Ovary (tissue), 9 donors: ENCODE results near the gene DPM1. TPM values are rescaled to one million over a fixed set of nuclear protein-coding genes. Genes with fewer than 3 reads are reported as not detected.

Source experiments
- DNase-seq, 5 donors: peaks; one replicate each; pipeline ENCODE4 v3.0.0-alpha.2; 2019 to 2020
- H3K27ac ChIP-seq, 2 donors: fragments of 200-600 bp; one replicate each; pipeline versions ENCODE4 v1.5.1 to v1.8.0; 2019 to 2022
- H3K27me3 ChIP-seq: fragments of 200-600 bp; one replicate; pipeline ENCODE4 v1.8.0; 2022
- H3K36me3 ChIP-seq: fragments of 200-600 bp; sonication (generic); one replicate; pipeline ENCODE4 v1.5.1; 2019
- H3K4me1 ChIP-seq: one replicate; pipeline ENCODE4 v1.8.1; 2013; ENCODE audit warnings: mild to moderate bottlenecking, moderate library complexity; ENCODE audit not compliant: insufficient read depth
- H3K4me3 ChIP-seq: fragments of 200-600 bp; sonication (generic); one replicate; pipeline ENCODE4 v1.5.1; 2017
- H3K9me3 ChIP-seq, 2 donors: fragments of 200-600 bp in 1 of 2; sonication (generic) in 1 of 2; one replicate each; pipeline versions ENCODE4 v1.5.1 to v1.8.1; 2013 to 2019; ENCODE audit warnings: mild to moderate bottlenecking in 1 of 2, moderate library complexity in 1 of 2
- EP300 ChIP-seq: sonication (generic); formaldehyde crosslinking; IDR thresholded peaks from one replicate; pipeline ENCODE4 v1.6.1; 2017; ENCODE audit warnings: antibody characterized with exemption
- POLR2A ChIP-seq: fragments of 450-650 bp; IDR thresholded peaks from one replicate; pipeline ENCODE4 v1.6.1; 2017; ENCODE audit warnings: antibody characterized with exemption, mild to moderate bottlenecking, moderate library complexity
- WGBS, 3 donors: extraction: QIAGEN DNeasy Blood & Tissue Kit in 1 of 3; methylation state at CpG; one replicate each; pipeline versions ENCODE4 v1.1.5 to v1.1.7; 2013 to 2017; 5-methylcytosine and 5-hydroxymethylcytosine counted together
- intact Hi-C, 4 donors: fragments of 100-400 bp; cut with DNase I; formaldehyde crosslinking; loops; one replicate each; pipeline versions ENCODE4 v1.11.0 to v1.15.1; 2022 to 2023
- polyA plus RNA-seq, 2 donors: library from polyadenylated mRNA; stranded (reverse); fragments of 200-250 nt in 1 of 2; fragments of 350-450 nt in 1 of 2; fragmentation: Illumina TruSeq in 1 of 2; extraction: RNeasy Lipid Tissue Mini Kit (QIAGEN cat#74804) in 1 of 2; gene quantifications; one replicate each; pipeline ENCODE4 v1.2.3, GENCODE V29; 2013 to 2014
- total RNA-seq, 7 donors: library from RNA; depleted of rRNA in 2 of 7; stranded (reverse); fragments of >200 nt in 2 of 7; fragmentation: NEBNext Ultra II Directional in 3 of 7; extraction: Animal tissue kit (Norgen Biotek cat#: 25700) in 3 of 7; gene quantifications; one replicate each; pipeline versions ENCODE4 v1.1.0 to v1.2.4, GENCODE V29; 2016 to 2023
- TF ChIP-seq, protein P1 (sequence below), 3 donors: fragments of 450-650 bp in 2 of 3; fragments of 200-600 bp in 1 of 3; IDR thresholded peaks; one replicate each; pipeline versions ENCODE4 v1.5.1 to v1.8.0; 2016 to 2022; ENCODE audit warnings: antibody characterized with exemption in 3 of 3, mild to moderate bottlenecking in 1 of 3
- donor health status: DM: no; HTN: no; CAD: no; lungs with moderate emphysema.
- donor health status: DM: no; HTN: no; CAD: no.
- donor health status: Bipolar disorder and iron deficiency.
- donor health status: DM: yes; HTN: yes; CAD: no.
- donor health status: DM: no; HTN: no; CAD: no.
- donor health status: DM: yes; HTN: yes; CAD: no.

DPM1 gene
- total and polyA plus RNA-seq, 9 donors: 31.1 to 53.8 (median 38.1) TPM

DNA sequence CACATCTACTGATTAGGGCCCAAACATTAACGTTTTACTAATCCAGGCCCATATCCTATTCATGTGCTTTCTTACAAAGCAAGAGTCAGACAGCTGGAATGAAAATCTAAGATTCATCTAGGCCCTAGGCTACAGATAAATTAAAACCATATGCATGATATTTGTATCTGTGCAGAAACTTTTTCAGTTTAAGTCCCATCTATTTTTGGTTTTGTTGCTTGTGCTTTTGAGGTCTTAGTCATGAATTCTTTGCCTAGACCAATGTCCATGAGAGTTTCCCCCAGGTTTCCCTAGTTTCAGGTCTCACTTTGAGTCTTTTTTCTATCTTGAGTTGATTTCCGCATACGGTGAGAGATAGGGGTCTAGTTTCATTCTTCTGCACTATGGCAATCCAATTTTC, 47.3 kb downstream of the DPM1 start:
- peaks cover 13% of the 10 kb centered on the region for H3K4me1 ChIP-seq

DNA sequence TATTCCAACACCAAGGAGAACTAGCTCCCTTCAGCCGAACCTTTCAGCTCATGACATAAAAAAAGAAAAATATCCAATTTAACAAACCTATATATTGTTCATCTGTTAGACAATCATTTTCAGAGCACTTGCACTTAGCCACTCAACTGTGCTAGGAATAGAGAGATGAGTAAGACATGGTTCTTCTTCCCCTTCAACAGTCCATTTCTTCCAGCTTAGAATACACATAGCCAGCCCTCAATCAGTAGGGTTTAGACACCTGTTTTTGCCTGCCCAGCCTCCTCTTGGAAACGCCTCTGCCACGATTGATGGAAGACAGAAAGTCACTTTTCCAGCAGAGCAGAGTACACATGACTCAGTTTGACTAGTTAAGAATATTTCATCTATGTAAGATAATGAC, 48.9 kb downstream of the DPM1 start:
- 88 to 94% (median 89%) methylated on average over 3 of the region's 3 CpGs for WGBS, 3 donors
- Histone ChIP-seq H3K4me1 (peaks cover 13% of the 10 kb centered on the region), H3K9me3 (no peaks in the 10 kb centered on the region), H3K4me3 (no peak overlapping the region), H3K27me3 (no peaks in the 10 kb centered on the region), H3K27ac (no peak overlapping the region), H3K36me3 (no peaks in the 10 kb centered on the region)
- TF ChIP-seq, protein P1, sequence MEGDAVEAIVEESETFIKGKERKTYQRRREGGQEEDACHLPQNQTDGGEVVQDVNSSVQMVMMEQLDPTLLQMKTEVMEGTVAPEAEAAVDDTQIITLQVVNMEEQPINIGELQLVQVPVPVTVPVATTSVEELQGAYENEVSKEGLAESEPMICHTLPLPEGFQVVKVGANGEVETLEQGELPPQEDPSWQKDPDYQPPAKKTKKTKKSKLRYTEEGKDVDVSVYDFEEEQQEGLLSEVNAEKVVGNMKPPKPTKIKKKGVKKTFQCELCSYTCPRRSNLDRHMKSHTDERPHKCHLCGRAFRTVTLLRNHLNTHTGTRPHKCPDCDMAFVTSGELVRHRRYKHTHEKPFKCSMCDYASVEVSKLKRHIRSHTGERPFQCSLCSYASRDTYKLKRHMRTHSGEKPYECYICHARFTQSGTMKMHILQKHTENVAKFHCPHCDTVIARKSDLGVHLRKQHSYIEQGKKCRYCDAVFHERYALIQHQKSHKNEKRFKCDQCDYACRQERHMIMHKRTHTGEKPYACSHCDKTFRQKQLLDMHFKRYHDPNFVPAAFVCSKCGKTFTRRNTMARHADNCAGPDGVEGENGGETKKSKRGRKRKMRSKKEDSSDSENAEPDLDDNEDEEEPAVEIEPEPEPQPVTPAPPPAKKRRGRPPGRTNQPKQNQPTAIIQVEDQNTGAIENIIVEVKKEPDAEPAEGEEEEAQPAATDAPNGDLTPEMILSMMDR (IDR thresholded peaks at IDR 0.05): no peak
- no peak for TF ChIP-seq EP300
- TF ChIP-seq POLR2A: no peak
- no peak for DNase-seq
- intact Hi-C loops: no loop called here

More for the DNA sequence above, 47.3 kb downstream of the DPM1 start:
- intact Hi-C loops: no loop called here
- H3K27me3 ChIP-seq: no peaks in the 10 kb centered on the region
- no peaks in the 10 kb centered on the region for H3K36me3 ChIP-seq
- DNase-seq: no peak
- 50 to 78% (median 54%) methylated on average over 3 of the region's 3 CpGs for WGBS, 3 donors
- TF ChIP-seq, protein P1 (IDR thresholded peaks at IDR 0.05): no peak
- H3K9me3 ChIP-seq: no peaks in the 10 kb centered on the region
- H3K27ac ChIP-seq: no peak overlapping the region
- no peak overlapping the region for H3K4me3 ChIP-seq

DNA sequence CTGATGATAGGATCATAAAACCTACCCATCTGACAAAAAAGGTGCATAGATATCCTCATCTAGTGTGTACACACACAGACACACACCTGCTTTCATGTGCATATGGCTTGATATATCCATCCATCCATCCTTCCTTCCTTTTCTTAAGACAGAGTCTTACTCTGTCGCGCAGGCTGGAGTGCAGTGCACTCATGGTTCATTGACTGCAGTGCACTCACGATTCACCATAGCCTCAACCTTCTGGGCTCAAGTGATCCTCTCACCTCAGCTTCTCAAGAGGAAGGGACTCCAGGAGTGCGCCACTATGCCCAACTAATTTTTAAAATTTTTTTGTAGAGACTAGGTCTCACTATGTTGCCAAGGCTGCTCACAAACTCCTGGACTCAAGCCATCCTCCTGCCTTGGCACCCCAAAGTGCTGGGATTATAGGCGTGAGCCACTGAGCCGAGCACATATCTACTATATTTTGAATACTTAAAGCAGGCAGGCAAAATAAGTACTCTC, 54.2 kb downstream of the DPM1 start:
- TF ChIP-seq EP300: no peak
- TF ChIP-seq POLR2A: no peak
- TF ChIP-seq, protein P1 (IDR thresholded peaks at IDR 0.05): no peak
- Histone ChIP-seq H3K27ac (no peak overlapping the region), H3K36me3 (no peaks in the 10 kb centered on the region), H3K4me3 (no peak overlapping the region), H3K27me3 (no peaks in the 10 kb centered on the region), H3K9me3 (no peaks in the 10 kb centered on the region), H3K4me1 (peaks cover 7% of the 10 kb centered on the region)
- WGBS, 3 donors: 57 to 73% (median 66%) methylated on average over 6 of the region's 6 CpGs
- intact Hi-C loops: no loop called here
- no peak for DNase-seq

DNA sequence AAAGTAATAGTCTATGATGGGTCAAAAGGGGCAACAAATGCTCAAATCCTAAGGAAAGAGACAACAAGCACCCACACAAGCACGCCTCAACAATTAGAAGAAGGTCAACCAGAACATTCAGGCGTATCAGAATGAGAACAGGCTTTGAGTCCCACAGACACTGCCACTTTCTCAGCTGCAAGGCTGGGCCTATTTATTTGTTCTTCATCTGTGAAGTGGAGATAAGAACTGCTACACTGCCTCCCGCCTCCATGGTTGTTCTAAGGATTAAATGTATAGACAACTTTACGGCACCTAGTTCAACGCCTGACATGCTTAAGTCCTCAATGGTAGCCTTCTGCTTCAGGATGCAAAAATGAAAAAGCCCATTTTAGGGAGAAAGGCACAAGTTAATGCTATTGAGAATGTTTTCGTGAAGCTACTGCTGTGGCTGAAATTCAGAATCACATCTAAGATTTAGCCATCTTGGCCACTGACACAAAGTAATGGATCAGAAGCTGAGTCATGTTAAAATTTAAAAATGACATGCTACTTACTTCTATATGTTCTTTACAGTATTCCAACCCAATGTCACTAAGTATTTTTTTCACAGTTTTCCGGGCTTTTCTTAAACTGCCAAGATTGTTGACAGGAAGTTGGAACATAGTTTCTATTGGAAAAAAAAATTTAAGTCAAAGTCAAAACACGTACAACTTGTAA, 54.8 kb downstream of the DPM1 start:
- H3K4me3 ChIP-seq: no peak overlapping the region
- TF ChIP-seq POLR2A: no peak
- TF ChIP-seq, protein P1 (IDR thresholded peaks at IDR 0.05): no peak
- TF ChIP-seq EP300: no peak
- 73 to 75% (median 74%) methylated on average over 8 of the region's 8 CpGs for WGBS, 3 donors
- intact Hi-C loops: no loop called here
- H3K27me3 ChIP-seq: no peaks in the 10 kb centered on the region
- no peaks in the 10 kb centered on the region for H3K9me3 ChIP-seq
- peaks cover 7% of the 10 kb centered on the region for H3K4me1 ChIP-seq
- H3K36me3 ChIP-seq: no peaks in the 10 kb centered on the region
- H3K27ac ChIP-seq: no peak overlapping the region
- no peak for DNase-seq
